SK-N-SH (cell line): Measurements from ENCODE around the gene TRAF7. TPM values are rescaled to one million over a fixed set of nuclear protein-coding genes. Genes with fewer than 3 reads are reported as not detected.

Experiments used
- CTCF ChIA-PET: fragments of 300-600, 350-600 bp; formaldehyde crosslinking; extraction: SDS; loops from one replicate; lab custom pipeline; 2021; lab: Yijun Ruan, JAX
- POLR2A ChIA-PET: fragments of 350-600 bp; sonication (Branson Sonifier 250); formaldehyde crosslinking; extraction: SDS; loops from one replicate; lab custom pipeline; 2020; ENCODE audit warnings: antibody characterized with exemption, inconsistent platforms; lab: Yijun Ruan, JAX
- DNase-seq: peaks from one replicate; pipeline ENCODE4 v3.0.0; 2012
- H2AFZ ChIP-seq: fragments of 200-600 bp; sonication (generic); 2 replicates; pipeline ENCODE4 v1.8.1; 2016; ENCODE audit warnings: antibody characterized with exemption, mild to moderate bottlenecking, low read depth
- H3F3A ChIP-seq: fragments of 200-600 bp; sonication (generic); replicated peaks from 2 replicates; pipeline ENCODE3; 2016; ENCODE audit warnings: antibody characterized with exemption, mild to moderate bottlenecking; ENCODE audit not compliant: insufficient read depth
- H3K27ac ChIP-seq, 2 experiments: fragments of 200-500 bp in 1 of 2; fragments of 200-600 bp in 1 of 2; sonication (Bioruptor generic) in 1 of 2; sonication (generic), shearing (Covaris generic) in 1 of 2; 2 replicates each; pipeline versions ENCODE4 v1.5.1 to v1.6.1; 2014 to 2016; ENCODE audit warnings: low read depth in 2 of 2, inconsistent platforms in 1 of 2, low read length in 1 of 2, mild to moderate bottlenecking in 1 of 2, mixed read lengths in 1 of 2
- H3K27me3 ChIP-seq: fragments of 200-600 bp; sonication (generic), shearing (Covaris generic); 2 replicates; pipeline ENCODE4 v1.6.1; 2016; ENCODE audit warnings: mixed run types; ENCODE audit not compliant: insufficient read depth
- H3K36me3 ChIP-seq, 2 experiments: fragments of 200-500 bp in 1 of 2; fragments of 200-600 bp in 1 of 2; sonication (Bioruptor generic) in 1 of 2; sonication (generic) in 1 of 2; replicated peaks in 1 of 2; 2 replicates each; pipeline versions ENCODE3 to v1.5.1; 2014 to 2016; ENCODE audit warnings: low read length in 1 of 2, mild to moderate bottlenecking in 1 of 2; ENCODE audit not compliant: insufficient read depth in 2 of 2, control insufficient read depth in 1 of 2
- H3K4me1 ChIP-seq, 2 experiments: fragments of 200-500 bp in 1 of 2; fragments of 200-600 bp in 1 of 2; sonication (Bioruptor generic) in 1 of 2; sonication (generic), shearing (Covaris generic) in 1 of 2; 2 replicates each; pipeline versions ENCODE4 v1.5.1 to v1.6.1; 2014 to 2016; ENCODE audit warnings: low read depth in 1 of 2, low read length in 1 of 2, mixed run types in 1 of 2; ENCODE audit not compliant: insufficient read depth in 2 of 2, control insufficient read depth in 1 of 2
- H3K4me2 ChIP-seq: fragments of 200-600 bp; sonication (generic), shearing (Covaris generic); 2 replicates; pipeline ENCODE4 v1.6.1; 2017; ENCODE audit warnings: mixed run types
- H3K4me3 ChIP-seq, 2 experiments: fragments of 200-500 bp in 1 of 2; fragments of 200-600 bp in 1 of 2; sonication (Bioruptor generic) in 1 of 2; sonication (generic), shearing (Covaris generic) in 1 of 2; 2 replicates each; pipeline versions ENCODE4 v1.5.1 to v1.8.1; 2014 to 2016; ENCODE audit warnings: low read depth in 2 of 2, inconsistent platforms in 1 of 2, low read length in 1 of 2, mild to moderate bottlenecking in 1 of 2, mixed read lengths in 1 of 2, moderate library complexity in 1 of 2
- H3K79me2 ChIP-seq: fragments of 200-600 bp; sonication (generic); 2 replicates; pipeline ENCODE4 v1.8.1; 2017; ENCODE audit warnings: mild to moderate bottlenecking; ENCODE audit not compliant: insufficient read depth
- H3K9ac ChIP-seq: fragments of 200-600 bp; sonication (generic); 2 replicates; pipeline ENCODE4 v1.6.1; 2017; ENCODE audit warnings: mixed run types
- H3K9me2 ChIP-seq: fragments of 200-600 bp; sonication (generic); 2 replicates; pipeline ENCODE4 v1.6.1; 2017; ENCODE audit warnings: mixed run types
- H3K9me3 ChIP-seq: fragments of 200-600 bp; sonication (generic); 2 replicates; pipeline ENCODE4 v1.6.1; 2017; ENCODE audit warnings: mixed run types, mild to moderate bottlenecking, moderate library complexity
- H4K20me1 ChIP-seq: fragments of 200-600 bp; sonication (generic); 2 replicates; pipeline ENCODE4 v1.6.1; 2017; ENCODE audit warnings: mild to moderate bottlenecking, mixed run types; ENCODE audit not compliant: insufficient read depth
- EZH2phosphoT487 ChIP-seq: fragments of 200-600 bp; sonication (generic); IDR thresholded peaks from 2 replicates; pipeline ENCODE4 v1.6.1; 2017; ENCODE audit warnings: low read depth, mixed run types, mild to moderate bottlenecking, antibody characterized with exemption, moderate library complexity, borderline replicate concordance
- FOSL2 ChIP-seq: IDR thresholded peaks from 2 replicates; pipeline ENCODE4 v1.4.0; 2012; ENCODE audit warnings: low read depth, mild to moderate bottlenecking, moderate library complexity, borderline replicate concordance
- FOXJ3 ChIP-seq: sonication (generic); formaldehyde crosslinking; IDR thresholded peaks from 2 replicates; pipeline ENCODE4 v1.5.1; 2020; ENCODE audit warnings: mild to moderate bottlenecking, missing genetic modification reagents
- FOXM1 ChIP-seq: IDR thresholded peaks from 2 replicates; pipeline ENCODE4 v1.4.0; 2012; ENCODE audit warnings: low read depth, mild to moderate bottlenecking
- GATA2 ChIP-seq: sonication (generic); formaldehyde crosslinking; IDR thresholded peaks from 2 replicates; pipeline ENCODE4 v1.5.0; 2020; ENCODE audit warnings: mild to moderate bottlenecking, missing genetic modification reagents
- JUND ChIP-seq: IDR thresholded peaks from 2 replicates; pipeline ENCODE4 v1.4.0; 2012
- MEF2A ChIP-seq: IDR thresholded peaks from 2 replicates; pipeline ENCODE4 v1.4.0; 2012; ENCODE audit warnings: low read depth, borderline replicate concordance
- MXI1 ChIP-seq: IDR thresholded peaks from 2 replicates; pipeline ENCODE4 v1.6.1; 2012; ENCODE audit warnings: mild to moderate bottlenecking, low read depth, low read length, improper control_type of control experiment
- NRF1 ChIP-seq: IDR thresholded peaks from 2 replicates; pipeline ENCODE4 v1.6.1; 2012; ENCODE audit warnings: low read depth, mild to moderate bottlenecking, low read length
- RFX5 ChIP-seq: IDR thresholded peaks from 2 replicates; pipeline ENCODE4 v1.6.1; 2012; ENCODE audit warnings: mild to moderate bottlenecking, improper control_type of control experiment, low read length
- SIN3A ChIP-seq: IDR thresholded peaks from 2 replicates; pipeline ENCODE4 v1.6.1; 2012; ENCODE audit warnings: low read depth, mild to moderate bottlenecking, low read length, moderate library complexity, borderline replicate concordance
- SMC3 ChIP-seq: IDR thresholded peaks from 2 replicates; pipeline ENCODE4 v1.6.1; 2012; ENCODE audit warnings: low read depth, low read length, improper control_type of control experiment
- TAF1 ChIP-seq: IDR thresholded peaks from 2 replicates; pipeline ENCODE4 v1.6.1; 2012; ENCODE audit warnings: low read depth, mild to moderate bottlenecking, low read length, moderate library complexity, borderline replicate concordance
- TCF12 ChIP-seq: IDR thresholded peaks from 2 replicates; pipeline ENCODE4 v1.4.0; 2012
- WGBS: methylation state at CpG from one replicate; pipeline ENCODE4 v1.1.6; 2017; ENCODE audit warnings: low lambda C conversion rate; 5-methylcytosine and 5-hydroxymethylcytosine counted together
- polyA plus RNA-seq, 3 experiments: library from polyadenylated mRNA; depleted of rRNA; stranded (reverse); fragments of >200 nt; gene quantifications; 2 replicates each; pipeline ENCODE4 v1.2.3, GENCODE V29; 2012
- TF ChIP-seq, protein P1 (sequence below): IDR thresholded peaks from 2 replicates; pipeline ENCODE4 v1.4.0; 2012; ENCODE audit warnings: low read depth, borderline replicate concordance
- TF ChIP-seq, protein P2 (sequence below): fragments of 200-600 bp; sonication (generic); IDR thresholded peaks from 2 replicates; pipeline ENCODE4 v1.6.1; 2017; ENCODE audit warnings: antibody characterized with exemption, mild to moderate bottlenecking, moderate library complexity
- TF ChIP-seq, protein P3 (sequence below): IDR thresholded peaks from 2 replicates; pipeline ENCODE4 v1.4.0; 2012; ENCODE audit warnings: low read depth

TRAF7 gene
- polyA plus RNA-seq, 1 of the 3 experiments (the other 2 are of a cell fraction), result 73.0 TPM

- H3K4me3 ChIP-seq, result peak overlapping the region; percentile 100
- H3K9me3 ChIP-seq, result no peaks in the 10 kb centered on the region
- no peaks in the 10 kb centered on the region for H3K27me3 ChIP-seq
- H4K20me1 ChIP-seq, result peaks cover 78% of the 10 kb centered on the region
- peak overlapping the region; percentile 95 for H3K4me2 ChIP-seq
- peaks cover 29 to 58% of the 10 kb centered on the region in 2 experiments; a peak in 3 of 4 replicates for H3K4me1 ChIP-seq
- peaks cover 90% of the 10 kb centered on the region for H3K79me2 ChIP-seq
- peak overlapping the region; percentile 61 to 79; a peak in 3 of 4 replicates for H3K27ac ChIP-seq
- H3K9ac ChIP-seq, result peak overlapping the region; percentile 82
- POLR2A ChIA-PET, result interaction anchor here (0.6 to 1.8 kb wide), 31 partner anchors 10 to 681 kb away, joined by 3 to 18 read pairs (median 4); partner anchors contain the start of genes CASKIN1, ECI1, FAHD1 and HAGH
- TF ChIP-seq RFX5, result no peak
- TF ChIP-seq GATA2 (CRISPR knock-in tag), result no peak
- TF ChIP-seq SIN3A, result no peak
- TF ChIP-seq SMC3, result no peak
- TF ChIP-seq NRF1, result no peak
- no peak for TF ChIP-seq JUND
- TF ChIP-seq MEF2A, result no peak
- TF ChIP-seq, protein P1, sequence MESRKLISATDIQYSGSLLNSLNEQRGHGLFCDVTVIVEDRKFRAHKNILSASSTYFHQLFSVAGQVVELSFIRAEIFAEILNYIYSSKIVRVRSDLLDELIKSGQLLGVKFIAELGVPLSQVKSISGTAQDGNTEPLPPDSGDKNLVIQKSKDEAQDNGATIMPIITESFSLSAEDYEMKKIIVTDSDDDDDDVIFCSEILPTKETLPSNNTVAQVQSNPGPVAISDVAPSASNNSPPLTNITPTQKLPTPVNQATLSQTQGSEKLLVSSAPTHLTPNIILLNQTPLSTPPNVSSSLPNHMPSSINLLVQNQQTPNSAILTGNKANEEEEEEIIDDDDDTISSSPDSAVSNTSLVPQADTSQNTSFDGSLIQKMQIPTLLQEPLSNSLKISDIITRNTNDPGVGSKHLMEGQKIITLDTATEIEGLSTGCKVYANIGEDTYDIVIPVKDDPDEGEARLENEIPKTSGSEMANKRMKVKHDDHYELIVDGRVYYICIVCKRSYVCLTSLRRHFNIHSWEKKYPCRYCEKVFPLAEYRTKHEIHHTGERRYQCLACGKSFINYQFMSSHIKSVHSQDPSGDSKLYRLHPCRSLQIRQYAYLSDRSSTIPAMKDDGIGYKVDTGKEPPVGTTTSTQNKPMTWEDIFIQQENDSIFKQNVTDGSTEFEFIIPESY, result no peak
- no peak for TF ChIP-seq FOXJ3
- TF ChIP-seq FOXM1, result no peak
- H3F3A ChIP-seq, result peaks cover 26% of the 10 kb centered on the region
- H2AFZ ChIP-seq, result peak overlapping the region; percentile 37; the same call in 1 of the 2 replicates
- peaks cover 24 to 30% of the 10 kb centered on the region in 2 experiments for H3K36me3 ChIP-seq
- WGBS, result 1% methylated on average over 44 of the region's 47 CpGs
- DNase-seq, result peak; percentile 58
- H3K9me2 ChIP-seq, result no peaks in the 10 kb centered on the region
- CTCF ChIA-PET, result interaction anchor here (0.6 to 6.9 kb wide), 4 partner anchors 16 to 152 kb away, joined by 3 to 55 read pairs (median 14); partner anchors contain the start of gene ECI1
Observed at GRCh38 chr16:2155977-2156848, 631 bp downstream of the TRAF7 start.

GRCh38 chr16:2156849-2157224 is 1.3 kb downstream of the TRAF7 start:
- POLR2A ChIA-PET, result no interaction called here
- TF ChIP-seq TAF1, result no peak
- TF ChIP-seq, protein P2, sequence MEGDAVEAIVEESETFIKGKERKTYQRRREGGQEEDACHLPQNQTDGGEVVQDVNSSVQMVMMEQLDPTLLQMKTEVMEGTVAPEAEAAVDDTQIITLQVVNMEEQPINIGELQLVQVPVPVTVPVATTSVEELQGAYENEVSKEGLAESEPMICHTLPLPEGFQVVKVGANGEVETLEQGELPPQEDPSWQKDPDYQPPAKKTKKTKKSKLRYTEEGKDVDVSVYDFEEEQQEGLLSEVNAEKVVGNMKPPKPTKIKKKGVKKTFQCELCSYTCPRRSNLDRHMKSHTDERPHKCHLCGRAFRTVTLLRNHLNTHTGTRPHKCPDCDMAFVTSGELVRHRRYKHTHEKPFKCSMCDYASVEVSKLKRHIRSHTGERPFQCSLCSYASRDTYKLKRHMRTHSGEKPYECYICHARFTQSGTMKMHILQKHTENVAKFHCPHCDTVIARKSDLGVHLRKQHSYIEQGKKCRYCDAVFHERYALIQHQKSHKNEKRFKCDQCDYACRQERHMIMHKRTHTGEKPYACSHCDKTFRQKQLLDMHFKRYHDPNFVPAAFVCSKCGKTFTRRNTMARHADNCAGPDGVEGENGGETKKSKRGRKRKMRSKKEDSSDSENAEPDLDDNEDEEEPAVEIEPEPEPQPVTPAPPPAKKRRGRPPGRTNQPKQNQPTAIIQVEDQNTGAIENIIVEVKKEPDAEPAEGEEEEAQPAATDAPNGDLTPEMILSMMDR, result no peak
- TF ChIP-seq EZH2phosphoT487, result no peak
- no peak for TF ChIP-seq FOSL2
- TF ChIP-seq TCF12, result no peak
- TF ChIP-seq, protein P3, sequence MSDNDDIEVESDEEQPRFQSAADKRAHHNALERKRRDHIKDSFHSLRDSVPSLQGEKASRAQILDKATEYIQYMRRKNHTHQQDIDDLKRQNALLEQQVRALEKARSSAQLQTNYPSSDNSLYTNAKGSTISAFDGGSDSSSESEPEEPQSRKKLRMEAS, result no peak
- no peak for TF ChIP-seq MXI1
- H3K27ac ChIP-seq, result peak overlapping the region; percentile 11 to 61; a peak in 2 of 4 replicates
- peaks cover 18 to 24% of the 10 kb centered on the region in 2 experiments for H3K36me3 ChIP-seq
- no peak overlapping the region for H2AFZ ChIP-seq
- peaks cover 20% of the 10 kb centered on the region for H3F3A ChIP-seq
- H3K4me1 ChIP-seq, result peaks cover 23 to 52% of the 10 kb centered on the region in 2 experiments; a peak in 3 of 4 replicates
- peak overlapping the region; percentile 95 for H3K4me2 ChIP-seq
- H3K9ac ChIP-seq, result peak overlapping the region; percentile 82; the same call in 1 of the 2 replicates
- no peak for DNase-seq
- peaks cover 90% of the 10 kb centered on the region for H3K79me2 ChIP-seq
- CTCF ChIA-PET, result no interaction called here
- WGBS, result 77% methylated on average over 5 of the region's 5 CpGs
- no peaks in the 10 kb centered on the region for H3K9me2 ChIP-seq
- H3K4me3 ChIP-seq, result peak overlapping the region; percentile 100
- peaks cover 78% of the 10 kb centered on the region for H4K20me1 ChIP-seq
- H3K9me3 ChIP-seq, result no peaks in the 10 kb centered on the region
- H3K27me3 ChIP-seq, result no peaks in the 10 kb centered on the region
